HG03103 (cell line): ENCODE measurements around the gene PAM.
"Not testable (repeated sequence)": the region's sequence is repeated elsewhere in the genome, so short reads cannot be mapped to it uniquely, and the experiment has no call there.

Experiments
- ATAC-seq: cut with Tn5 transposase; IDR thresholded peaks from one replicate; pipeline ENCODE4 v1.9.1; 2021; ENCODE audit warnings: low read depth; ENCODE audit not compliant: unreplicated experiment

Gene PAM

GRCh38 chr5:102750151-102750834, 4.8 kb upstream of the PAM start:
- ATAC-seq: no peak

- ATAC-seq: not testable (repeated sequence)
These were observed 3.2 kb upstream of the PAM start for GRCh38 chr5:102751903-102752376.

DNA sequence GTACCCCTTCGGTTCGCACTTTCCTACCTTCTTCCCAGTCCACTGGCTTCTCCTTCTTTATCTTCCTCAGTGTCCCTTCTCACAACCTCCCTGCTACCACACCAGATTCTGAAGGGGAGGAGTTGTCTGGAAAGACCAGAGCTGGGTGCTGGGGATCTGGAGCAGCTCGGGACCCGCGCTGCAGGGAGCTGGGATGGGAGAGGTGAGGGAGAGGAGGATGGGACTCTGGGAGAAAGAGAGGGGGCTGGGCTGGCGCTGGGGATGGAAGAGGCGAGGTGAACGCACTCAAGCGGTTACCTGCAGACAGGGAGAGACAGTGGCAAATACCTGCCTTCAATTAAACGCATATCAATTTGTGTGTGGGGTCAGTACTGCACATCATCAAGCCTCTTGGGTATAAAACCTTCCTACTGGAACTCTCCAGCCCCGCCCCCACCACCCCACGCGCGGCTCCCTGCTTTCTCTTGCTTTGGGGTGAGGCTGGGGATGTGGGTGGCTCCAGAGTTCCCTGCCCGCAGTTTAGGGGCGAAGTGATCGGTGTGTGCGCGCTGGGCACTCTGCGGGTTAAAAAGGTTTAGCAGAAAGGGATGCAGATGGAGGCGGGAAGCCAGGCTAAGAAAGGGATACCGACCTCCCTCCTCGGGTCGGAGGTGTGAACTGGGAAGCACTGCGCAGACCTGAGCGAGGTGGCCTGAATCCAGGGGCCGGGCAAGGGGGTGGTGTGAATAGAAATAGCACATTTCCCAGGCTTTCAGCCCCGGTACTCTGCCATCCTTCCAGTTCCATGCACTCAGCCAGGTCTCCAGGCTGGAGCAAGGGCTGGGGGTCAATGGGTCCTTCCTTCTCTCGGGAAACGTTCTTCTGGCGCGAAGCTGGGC, 977 bp upstream of the PAM start:
- ATAC-seq: no peak

GRCh38 chr5:102755686-102756371, 724 bp downstream of the PAM start:
- ATAC-seq: peak; percentile 69

DNA sequence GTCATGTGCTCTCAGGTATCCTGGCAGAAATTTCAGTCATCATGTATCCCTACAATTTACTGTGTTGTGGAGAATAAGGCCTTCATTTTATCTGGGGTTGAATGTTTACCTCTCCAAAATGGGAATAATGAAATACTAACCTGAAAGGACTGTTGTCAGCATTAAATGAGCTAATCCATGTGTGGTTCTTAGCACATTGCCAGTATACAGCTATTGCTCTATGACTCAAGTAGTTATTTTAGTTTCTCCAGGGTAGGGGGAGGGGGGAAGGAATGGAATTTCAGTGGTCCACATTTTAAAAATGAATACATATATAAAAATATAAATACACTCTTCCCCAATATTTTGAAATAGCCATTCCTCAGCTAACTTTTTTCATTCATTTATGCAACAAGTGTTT, 3.5 kb downstream of the PAM start:
- ATAC-seq: no peak

DNA sequence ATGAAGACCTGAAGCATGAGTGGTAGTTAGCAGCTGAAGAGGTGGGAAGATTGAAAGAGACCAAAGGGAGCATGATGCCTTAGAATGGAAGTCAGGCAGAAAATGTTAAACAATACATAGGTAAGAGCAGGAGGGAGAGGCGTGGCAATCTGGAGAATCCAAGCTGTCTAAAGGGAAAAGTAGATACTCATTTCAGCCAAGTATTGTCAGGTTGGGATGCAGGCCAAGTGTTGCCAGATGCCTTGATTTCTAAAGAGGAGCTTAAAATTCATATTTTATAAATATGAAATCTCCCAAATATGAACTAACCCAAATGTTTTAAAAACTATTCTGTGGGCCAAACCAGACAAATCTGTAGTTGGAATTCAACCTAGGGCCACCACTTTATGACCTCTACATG, 4.2 kb downstream of the PAM start:
- ATAC-seq: no peak

GRCh38 chr5:102759700-102760099, 4.6 kb downstream of the PAM start:
- ATAC-seq: no peak

DNA sequence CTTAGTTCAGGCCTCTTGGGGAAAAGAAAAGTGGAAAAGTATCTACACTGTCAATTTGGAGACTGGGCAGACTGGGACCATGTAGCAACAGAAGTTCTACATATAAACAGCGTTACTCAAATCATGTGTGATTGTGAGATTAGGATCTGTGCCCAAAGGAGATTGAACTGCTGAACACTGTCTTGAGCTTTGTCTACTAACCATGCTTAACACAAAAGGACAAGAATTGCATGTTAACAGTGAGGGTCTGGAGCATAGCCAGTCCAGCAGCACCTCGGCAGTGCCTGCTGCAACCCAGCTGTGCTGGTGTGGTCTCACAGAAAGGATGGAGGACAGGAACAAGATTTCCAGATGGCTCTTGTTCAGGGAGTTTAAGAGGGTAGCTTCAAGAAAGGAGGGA, 5.7 kb downstream of the PAM start:
- no peak for ATAC-seq

DNA sequence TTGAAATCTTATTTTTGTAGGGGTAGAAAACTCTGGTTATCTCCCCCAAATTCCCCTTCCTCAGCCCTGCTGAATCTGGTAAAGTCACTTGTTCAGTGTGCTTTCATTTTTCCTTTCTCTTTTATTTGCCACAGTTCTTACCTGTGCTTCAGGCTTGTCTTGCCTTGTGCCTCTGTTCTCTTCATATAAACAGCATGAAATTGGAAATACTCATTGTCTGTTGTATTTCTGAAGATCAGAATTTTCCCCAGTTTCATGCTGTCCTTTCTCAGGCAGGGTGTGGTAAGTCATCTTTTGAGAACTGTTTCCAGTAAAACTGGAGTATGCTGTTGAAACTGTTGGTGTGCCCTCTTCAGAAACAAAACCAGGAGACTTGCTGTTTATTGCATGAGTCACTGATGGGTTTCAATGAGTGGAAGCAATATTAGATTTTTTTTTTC, 7.0 kb downstream of the PAM start:
- ATAC-seq: peak; percentile 51

DNA sequence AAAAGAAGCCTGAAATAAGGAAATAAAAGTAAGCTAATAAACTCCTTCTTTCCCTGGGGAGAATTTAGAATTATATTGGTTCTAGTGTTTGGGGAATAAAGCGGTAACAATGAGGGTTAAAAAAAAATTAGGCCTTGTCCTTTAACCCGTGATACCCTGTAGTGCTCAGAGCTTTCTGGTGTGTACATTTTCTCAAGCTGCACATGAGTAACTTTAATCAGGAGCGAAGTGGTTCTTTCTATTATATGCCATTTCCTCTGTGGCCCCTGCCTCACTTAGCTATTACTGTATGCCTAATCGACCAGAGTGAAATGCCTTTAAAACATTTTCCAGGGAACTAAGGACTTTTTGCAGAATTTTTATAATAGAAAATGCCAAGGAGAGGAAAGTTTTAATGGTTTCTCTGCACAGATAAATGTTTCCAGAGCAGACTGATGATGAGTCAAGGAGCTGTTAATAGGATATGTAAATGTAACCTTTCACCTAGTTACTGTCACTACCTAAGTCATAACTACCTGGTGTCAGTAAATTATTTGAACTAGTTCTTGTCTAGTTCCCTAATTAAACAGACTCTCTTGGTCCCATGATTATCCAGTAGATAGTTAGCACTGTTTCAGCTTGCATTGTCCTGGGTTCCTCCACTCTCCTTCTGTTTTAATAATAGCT, 7.6 kb downstream of the PAM start:
- ATAC-seq: no peak

- ATAC-seq: no peak
These were observed 8.6 kb downstream of the PAM start for GRCh38 chr5:102763734-102764133.

- ATAC-seq: no peak
These were observed 9.4 kb downstream of the PAM start for GRCh38 chr5:102764381-102765004.

DNA sequence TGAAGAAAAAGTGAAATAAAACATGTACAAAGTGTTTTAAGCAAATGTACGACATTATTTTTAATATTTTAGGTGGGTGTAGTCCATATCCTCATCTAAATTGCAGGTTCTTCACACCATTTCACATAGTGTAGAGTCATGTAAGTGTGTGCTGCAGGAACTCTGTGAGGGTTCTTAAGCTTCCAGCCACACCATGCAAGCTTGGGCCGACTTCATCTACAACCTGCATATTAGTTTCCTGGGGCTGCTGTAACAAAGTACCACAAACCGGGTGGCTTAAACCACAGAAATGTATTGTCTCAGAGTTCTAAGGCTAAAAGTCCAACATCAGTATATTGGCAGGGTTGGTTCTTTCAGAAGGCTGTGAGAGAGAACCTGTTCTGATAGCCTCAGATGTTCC, 10.2 kb downstream of the PAM start:
- ATAC-seq: no peak

DNA sequence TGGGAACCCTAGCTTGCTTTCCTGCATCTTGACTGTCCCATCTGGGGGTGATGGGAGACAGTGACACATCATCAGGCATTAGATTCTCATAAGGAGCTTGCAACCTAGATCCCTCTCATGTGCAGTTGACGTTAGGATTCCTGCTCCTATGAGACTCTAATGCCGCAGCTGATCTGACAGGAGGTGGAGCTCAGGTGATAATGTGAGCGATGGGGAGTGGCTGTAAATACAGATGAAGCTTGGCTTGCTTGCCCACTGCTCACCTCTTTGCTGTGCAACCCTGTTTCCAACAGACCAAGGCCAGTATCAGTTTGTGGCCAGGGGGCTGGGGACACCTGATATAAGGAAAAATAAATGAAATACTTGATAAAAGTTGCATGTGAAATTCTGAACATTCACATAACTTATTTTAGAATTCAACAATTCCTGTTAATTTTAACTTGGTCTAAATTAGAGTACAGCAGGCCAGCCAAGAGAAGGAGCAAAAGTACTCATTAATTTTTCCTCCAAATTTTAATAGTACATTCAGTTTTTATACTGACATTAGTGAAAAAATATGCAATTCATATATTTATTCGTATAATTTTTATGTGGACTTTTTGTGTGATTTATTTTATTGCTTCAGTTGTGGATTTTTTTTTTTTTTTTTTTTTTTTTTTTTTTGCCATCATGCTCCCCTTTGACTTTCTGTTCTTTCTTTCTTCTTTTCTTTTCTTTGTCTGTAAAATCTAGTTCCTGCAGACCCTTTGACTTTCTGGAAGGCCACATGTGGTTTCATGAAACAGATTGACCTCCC, 11.4 kb downstream of the PAM start:
- no peak for ATAC-seq

DNA sequence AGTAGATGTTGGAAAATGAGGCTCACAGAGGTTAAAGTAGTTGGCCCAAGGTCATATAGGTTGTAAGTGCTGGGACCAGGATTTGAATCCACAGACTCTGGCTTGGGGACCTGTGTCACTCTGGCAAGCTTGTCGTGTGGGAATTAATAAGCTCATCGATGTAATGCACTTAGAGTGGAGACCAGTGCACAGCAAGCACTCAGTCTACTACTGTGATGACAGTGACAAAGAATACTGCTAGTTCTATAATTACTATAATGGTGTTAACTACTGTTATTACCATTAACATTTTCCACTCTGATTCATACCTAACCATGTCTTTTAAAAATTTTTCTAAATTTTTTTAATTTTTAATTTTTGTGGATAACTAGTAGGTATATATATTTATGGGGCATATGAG, 12.8 kb downstream of the PAM start:
- ATAC-seq: no peak

DNA sequence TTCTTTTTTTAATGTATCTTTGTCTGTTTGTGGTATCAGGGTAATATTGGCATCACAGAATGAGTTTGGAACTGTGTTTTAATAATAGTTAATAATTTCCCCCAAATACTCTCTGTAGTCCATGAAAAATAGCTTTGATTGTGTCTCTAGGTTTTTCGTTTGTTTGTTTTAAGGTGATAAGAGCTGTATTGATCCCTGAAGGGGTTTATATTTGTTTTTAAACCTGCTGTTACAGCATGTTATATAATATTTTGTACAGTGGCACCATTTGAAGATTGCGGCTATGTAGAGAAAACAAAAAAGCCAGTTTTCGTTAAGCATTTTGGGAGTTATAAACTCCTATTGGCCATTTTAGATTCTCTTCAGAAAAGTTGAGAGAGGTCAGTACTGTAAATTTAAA, 15.7 kb downstream of the PAM start:
- ATAC-seq: no peak

DNA sequence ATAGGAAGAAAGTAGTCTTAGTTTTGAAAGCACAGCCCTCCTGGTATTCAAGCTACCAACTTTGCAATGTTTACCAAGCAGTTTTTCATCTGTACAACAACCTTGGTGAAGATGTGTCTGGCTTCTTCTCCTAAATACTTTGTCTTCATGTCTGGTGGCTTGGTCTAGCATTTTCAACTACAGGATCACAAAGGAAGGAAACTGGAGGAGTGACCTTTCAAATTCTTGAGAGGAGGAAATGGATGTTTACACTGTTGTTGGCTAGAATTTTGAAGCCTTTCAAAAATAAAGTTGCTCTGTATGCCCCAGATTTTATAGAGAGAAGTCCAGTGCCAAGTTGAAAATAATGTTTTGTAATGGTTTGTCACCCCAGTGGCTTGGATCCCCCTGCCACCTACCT, 16.3 kb downstream of the PAM start:
- ATAC-seq: no peak

GRCh38 chr5:102772273-102772672, 17.2 kb downstream of the PAM start:
- ATAC-seq: no peak

GRCh38 chr5:102773133-102773532, 18.0 kb downstream of the PAM start:
- ATAC-seq: no peak
